HG02884 (cell line): ENCODE measurements around the gene RABGAP1L.
"Not testable (repeated sequence)": the region's sequence is repeated elsewhere in the genome, so short reads cannot be mapped to it uniquely, and the experiment has no call there.

Experiments used
- ATAC-seq: cut with Tn5 transposase; IDR thresholded peaks from one replicate; pipeline ENCODE4 v1.9.1; 2021; ENCODE audit warnings: mild to moderate bottlenecking, moderate library complexity; ENCODE audit not compliant: unreplicated experiment

The RABGAP1L gene

GRCh38 chr1:174358786-174359453 lies 199.6 kb downstream of the RABGAP1L start:
- no peak for ATAC-seq

DNA sequence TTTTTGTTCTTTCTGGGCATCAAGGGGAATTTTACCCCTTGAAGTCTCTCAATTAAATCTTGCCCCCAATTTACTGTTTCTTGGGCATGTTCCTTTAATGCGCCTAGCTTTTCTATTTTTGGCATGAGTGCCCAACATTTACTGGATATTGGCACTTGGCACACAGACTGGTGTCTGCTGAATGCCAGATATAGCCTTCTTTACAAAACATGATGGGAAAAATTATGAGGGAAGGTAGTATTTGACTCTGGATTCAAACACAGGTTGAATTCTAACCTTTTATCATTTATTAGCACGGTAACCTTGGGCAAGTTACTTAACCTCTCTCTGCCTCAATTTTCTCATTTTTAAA lies 200.1 kb downstream of the RABGAP1L start:
- no peak for ATAC-seq

DNA sequence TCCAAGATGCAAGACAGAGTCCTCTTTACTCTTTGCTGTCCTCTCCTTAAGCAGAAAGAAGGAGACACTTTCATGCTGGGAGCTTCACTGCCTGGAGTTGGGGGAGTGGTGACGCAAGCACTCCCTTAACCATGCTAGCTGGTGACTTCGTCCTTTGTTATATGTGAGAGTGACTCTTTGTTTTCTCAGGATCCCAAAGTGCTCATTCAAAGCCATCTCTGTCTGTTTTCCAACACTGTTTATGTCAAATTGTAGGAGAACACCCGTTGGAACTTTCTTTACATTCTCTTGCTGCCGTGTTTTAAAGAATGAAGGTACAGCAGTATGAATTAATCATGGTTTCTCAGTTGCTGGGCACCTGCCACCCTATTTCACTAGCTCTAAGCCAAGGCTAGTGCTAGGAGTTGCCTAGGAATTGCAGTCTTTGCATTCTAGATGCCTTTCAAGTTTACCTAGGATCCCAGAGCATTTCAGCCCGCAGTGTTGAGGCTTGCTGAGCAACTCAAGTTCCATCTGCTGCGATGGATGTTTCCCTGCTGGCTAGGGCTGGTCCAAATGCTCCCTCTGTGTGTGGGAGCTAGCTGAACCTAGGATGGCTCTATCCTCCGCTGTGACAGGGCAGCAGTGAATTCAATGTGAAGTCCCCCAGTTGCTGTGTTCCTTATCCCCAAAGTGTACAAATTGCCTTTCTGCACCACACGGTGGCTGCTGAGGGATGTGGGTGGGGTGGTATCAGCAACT lies 205.8 kb downstream of the RABGAP1L start:
- no peak for ATAC-seq

DNA sequence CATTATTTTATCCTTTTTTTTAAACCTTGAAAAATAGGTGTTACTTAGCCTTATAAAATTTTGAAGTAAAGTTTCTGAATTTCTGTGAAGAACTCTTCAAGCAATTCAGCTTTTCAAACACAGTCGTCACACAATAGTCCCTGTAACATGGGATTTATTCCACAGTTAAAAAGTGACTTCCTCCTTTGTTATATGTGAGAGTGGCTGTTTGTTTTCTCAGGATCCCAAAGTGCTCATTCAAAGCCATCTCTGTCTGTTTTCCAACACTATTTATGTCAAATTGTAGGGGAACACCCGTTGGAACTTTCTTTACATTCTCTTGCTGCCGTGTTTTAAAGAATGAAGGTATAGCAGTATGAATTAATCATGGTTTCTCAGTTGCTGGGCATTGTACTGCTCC lies 207.6 kb downstream of the RABGAP1L start:
- no peak for ATAC-seq

GRCh38 chr1:174367892-174368291 lies 208.6 kb downstream of the RABGAP1L start:
- no peak for ATAC-seq

GRCh38 chr1:174376030-174376429 lies 216.7 kb downstream of the RABGAP1L start:
- no peak for ATAC-seq

DNA sequence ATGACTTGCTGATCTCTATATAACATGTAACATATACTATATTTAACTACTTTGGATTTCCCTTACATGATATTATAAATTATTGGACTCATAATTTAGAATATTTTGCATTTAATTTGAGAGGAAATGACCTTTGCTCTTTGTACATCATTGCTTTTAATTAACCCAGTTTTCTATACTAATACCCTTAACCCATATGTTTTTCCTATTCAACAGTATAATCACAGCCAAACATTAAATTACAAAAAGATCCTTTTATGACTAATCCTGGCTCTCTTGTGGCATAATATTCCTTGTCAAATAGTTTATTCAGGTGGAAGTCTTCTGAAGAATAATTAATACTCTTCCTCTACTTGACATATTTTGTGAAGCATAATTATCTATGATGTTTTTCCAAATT lies 232.4 kb downstream of the RABGAP1L start:
- no peak for ATAC-seq

DNA sequence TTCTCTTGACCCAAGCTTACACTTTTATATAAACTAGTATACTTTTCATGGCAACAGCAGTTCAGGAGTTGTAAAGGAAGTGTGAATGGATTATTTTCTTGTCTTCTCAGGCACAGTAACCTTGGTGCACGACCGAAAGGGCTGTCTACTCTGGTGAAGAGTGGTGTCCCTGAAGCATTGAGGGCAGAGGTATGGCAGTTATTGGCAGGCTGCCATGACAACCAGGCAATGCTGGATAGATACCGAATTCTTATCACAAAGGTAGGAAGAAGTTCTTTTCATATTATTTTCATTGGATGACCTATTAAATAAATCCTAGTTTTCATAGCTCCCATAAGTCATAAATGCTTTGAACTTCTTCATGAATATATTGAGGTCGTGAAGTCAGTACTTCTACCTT lies 234.6 kb downstream of the RABGAP1L start:
- ATAC-seq: no peak

DNA sequence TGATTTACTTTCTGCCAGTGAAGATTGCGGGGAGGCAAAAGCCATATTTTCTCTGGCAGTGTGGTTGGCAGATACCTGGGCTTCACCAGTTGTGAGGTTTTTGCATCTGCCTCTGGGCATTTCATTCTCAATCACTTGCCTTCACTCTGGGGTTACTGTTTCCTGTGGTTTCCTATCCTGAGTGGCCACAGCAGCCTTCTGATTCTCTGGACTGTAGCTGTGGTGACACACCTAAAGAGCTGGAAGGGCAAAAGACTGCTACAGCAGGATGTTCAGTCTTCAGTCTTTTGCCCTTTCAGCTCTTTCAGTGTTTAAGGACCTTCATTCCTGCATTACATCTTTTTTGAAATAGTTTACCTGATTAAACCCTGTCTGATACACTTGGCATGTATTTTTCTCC lies 237.9 kb downstream of the RABGAP1L start:
- no peak for ATAC-seq

GRCh38 chr1:174398246-174398645 lies 238.9 kb downstream of the RABGAP1L start:
- no peak for ATAC-seq

DNA sequence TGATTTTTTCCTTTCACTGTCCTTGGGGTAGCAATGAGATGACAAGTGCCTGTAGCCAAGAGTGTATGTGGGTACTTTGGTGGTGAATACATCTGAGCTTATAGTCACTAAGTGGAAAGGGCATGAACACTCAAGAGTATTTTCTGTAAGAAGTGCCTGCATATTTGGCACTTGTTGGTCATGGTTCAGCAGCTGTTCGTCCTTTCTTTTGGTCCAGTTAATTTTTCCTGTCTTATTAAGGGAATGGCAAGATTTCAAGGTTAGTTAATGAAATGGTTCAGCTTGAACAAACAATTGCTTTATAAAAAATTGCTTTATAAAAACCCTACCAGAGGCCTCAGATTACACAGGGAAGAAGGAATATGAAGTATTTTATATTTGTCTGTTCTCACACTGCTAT lies 239.9 kb downstream of the RABGAP1L start:
- ATAC-seq: no peak

DNA sequence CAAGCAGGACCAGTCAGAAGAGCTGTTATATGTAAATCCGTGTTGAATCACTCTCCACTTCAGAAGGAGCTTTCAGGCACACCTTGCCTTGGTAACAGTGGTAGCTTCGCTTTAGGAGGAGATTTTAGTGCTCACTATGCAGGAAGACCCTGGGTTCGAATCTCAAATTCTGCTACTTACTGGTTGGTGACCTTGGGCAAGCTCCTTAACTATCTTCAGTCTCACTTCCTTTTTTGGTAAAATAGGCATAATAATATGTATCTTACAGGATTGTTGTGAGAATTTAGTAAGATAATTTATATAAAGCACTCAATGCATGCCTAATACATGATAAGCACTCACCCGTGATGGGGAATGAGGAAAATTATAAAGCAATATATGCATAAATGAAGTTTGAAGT lies 241.8 kb downstream of the RABGAP1L start:
- ATAC-seq: no peak

DNA sequence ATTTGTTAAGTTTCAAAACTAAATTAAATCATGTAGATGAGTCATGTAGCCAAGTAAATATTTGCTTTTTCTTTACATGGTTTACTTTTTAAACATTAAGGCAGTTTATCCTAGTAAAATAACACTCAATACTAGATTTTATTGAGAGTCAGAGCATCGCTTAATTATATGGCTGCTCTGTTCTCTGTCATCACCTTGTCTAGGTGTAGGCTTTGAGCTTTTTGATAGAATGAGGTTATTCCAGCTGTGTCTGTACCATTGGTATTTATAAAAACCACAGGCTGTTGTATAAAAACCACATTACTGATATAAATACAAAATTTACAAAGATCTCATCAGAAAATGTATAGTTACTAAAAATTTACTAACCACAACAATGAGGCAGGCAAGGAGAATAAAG lies 245.9 kb downstream of the RABGAP1L start:
- ATAC-seq: no peak

DNA sequence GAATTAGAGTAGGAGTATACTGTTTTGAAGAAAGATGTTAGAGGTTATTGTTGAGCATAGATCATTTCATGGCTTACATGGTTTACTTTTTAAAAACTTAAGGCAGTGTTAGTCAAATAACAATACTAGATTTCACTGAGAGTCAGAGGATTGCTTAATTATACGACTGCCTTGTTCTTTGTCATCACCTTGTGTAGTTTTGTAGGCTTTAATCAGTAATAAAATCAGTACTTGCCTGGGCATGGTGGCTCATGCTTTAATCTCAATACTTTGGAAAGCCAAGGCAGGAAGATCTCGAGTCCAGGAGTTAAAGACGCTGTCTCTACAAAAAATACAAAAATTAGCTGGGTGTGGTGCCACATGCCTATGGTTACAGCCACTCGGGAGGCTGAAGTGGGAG lies 247.1 kb downstream of the RABGAP1L start:
- no peak for ATAC-seq

GRCh38 chr1:174407665-174408064 lies 248.3 kb downstream of the RABGAP1L start:
- ATAC-seq: no peak

DNA sequence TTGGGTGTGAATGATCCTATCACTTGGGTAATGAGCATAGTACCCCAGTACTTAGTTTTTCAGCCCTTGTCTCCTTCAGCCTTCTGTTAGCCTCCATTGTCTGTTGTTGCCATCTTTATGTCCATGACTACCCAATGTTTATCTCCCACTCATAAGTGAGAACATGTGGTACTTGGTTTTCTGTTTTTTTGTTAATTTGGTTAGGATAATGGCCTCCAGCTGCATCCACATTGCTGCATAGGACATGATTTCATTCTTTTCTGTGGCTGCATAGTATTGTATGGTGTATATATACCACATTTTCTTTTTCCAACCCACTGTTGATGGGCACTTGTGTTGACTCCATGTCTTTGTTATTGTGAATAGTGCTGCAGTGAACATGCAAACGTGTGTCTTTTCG lies 248.8 kb downstream of the RABGAP1L start:
- no peak for ATAC-seq

DNA sequence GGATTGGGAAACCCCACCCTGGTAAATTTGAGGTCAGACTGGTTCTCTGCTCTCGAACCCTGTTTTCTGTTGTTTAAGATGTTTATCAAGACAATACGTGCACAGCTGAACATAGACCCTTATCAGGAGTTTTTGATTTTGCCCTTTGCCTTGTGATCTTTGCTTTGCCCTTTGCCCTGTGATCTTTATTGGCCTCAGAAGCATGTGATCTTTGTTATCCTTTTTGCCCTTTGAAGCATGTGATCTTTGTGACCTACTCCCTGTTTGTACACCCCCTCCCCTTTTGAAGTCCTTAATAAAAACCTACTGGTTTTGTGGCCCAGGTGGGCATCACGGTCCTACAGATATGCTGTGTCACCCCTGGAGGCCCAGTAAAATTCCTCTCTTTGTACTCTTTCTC lies 250.5 kb downstream of the RABGAP1L start:
- ATAC-seq: not testable (repeated sequence)

DNA sequence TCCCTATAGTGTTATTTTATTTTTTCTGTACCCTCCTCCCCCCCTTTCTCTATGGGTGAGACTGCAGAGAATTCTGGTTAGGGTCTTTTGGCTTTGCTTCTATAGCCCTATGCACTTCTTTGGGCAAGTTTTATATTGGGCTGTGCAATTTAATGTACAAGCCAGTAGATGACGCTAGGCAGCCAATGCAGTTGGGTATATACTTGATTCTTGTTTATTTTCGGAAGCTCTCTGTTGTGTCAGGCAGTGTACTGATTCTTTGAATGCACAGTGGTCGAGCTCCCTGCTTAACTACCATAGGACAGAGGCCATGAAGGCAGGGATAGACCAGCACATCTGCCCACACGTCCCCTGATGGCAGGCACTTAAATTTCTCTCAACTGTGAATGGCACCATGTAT lies 254.3 kb downstream of the RABGAP1L start:
- no peak for ATAC-seq

DNA sequence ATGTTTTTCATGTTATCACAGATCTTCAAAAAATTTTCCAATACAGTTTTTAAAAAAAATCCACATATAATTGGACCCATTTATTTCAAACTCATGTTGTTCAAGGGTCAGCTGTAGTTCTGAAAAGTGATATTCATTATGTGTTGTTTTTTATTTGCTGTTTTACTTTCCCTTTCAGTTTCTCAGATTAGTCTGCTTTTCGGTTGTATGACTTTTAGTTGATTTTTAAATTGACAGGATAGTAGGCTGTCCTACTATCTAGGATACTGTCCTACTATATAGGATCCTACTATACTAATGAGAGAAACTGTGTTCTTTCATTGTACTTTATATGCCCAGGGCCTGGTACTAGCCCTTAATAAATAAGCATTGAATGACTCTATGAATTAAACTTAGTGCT lies 254.9 kb downstream of the RABGAP1L start:
- no peak for ATAC-seq

DNA sequence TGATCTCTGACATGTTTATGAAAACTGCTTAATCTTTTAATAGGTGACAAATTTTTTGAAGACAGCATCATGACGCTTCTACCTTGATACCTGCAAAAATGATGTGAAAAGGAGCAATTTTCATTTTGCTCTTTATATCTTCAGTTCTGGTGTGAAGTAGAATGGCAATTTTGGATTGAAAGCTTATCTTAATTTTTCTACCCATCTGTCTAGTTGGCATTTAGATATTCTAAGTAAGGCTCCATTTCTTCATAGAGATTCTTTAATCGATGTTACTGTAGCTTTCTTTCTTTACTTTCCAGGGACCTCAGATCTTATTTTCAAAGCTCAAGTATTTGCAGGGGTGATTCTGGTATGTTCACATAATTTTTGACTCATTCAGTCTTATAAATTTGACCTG lies 256.2 kb downstream of the RABGAP1L start:
- ATAC-seq: no peak

GRCh38 chr1:174417921-174418320 lies 258.6 kb downstream of the RABGAP1L start:
- no peak for ATAC-seq

DNA sequence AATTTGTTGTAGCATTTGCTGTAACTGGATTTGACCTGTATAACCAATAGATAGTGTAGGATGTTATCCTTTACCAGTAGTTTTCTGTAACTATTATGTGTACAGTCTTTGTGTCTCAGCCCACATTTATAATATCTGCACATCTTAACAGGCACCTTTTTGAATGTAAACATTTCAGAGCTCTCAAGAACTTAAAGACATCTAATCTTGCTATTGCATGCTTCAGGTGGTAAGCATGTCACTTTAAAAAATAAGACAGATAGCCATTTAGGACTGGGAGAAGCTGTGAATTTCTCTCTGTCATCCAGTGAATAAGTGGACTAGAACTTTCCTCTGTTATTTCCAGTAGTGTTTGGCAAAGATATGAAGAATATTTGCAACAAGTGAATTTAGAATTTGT lies 265.8 kb downstream of the RABGAP1L start:
- ATAC-seq: no peak

DNA sequence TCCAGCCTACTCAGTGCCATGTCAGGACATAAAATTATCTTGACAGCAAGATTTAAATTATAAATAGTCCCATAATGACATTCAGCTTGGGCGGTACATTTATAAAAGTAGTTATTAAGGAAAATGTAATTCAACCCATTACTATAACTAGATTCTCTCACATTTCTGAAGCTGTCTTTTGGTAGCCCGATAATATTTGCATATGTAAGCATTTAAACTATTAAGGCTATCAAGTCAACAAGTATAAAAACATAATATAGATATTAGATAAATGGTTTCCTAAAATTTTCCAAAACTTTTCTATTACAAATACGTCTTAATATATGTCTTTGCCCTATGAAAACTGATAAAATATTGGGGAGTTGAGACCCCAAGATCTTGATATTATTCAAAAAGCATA lies 266.8 kb downstream of the RABGAP1L start:
- ATAC-seq: no peak
